Measurements from ENCODE around the gene PCOLCE2.

DNA sequence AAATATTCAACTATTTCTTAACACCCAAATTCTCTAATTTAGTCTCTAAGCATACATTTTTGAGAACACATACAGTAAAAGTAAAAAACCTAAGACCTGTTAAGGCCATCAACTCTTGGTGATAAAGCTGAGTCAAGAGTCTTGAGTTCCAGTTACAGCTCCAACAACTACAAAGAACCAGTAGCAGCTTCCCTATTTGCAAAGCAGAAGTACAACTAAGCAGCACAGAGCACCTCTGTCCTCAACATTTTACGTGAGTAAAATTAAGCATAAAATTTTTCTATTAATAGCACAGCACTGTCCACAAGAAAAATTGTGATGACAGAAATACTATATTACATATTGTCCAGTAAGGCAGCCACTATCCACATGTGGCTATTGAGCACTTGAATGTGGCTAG is 4.4 kb downstream of the PCOLCE2 start:
- no peak for TF ChIP-seq YY1 (IDR thresholded peaks at IDR 0.05; ENCODE audit: extremely low read depth, insufficient replicate concordance, low read depth, low read length)
- TF ChIP-seq POLR2AphosphoS5 (IDR thresholded peaks at IDR 0.05; ENCODE audit: low read depth, low read length), result no peak
- no peak for TF ChIP-seq POLR2A (IDR thresholded peaks at IDR 0.05; ENCODE audit: borderline replicate concordance, extremely low read depth, insufficient read depth, insufficient read length)
- TF ChIP-seq CTCF (IDR thresholded peaks at IDR 0.05 in 2 of 3, conservative IDR thresholded peaks at IDR 0.05 in 1 of 3; ENCODE audit: borderline replicate concordance in 1 of 3, insufficient read depth in 1 of 3, low read depth in 2 of 3, low read length in 2 of 3), result no peak
- TF ChIP-seq, protein P1, sequence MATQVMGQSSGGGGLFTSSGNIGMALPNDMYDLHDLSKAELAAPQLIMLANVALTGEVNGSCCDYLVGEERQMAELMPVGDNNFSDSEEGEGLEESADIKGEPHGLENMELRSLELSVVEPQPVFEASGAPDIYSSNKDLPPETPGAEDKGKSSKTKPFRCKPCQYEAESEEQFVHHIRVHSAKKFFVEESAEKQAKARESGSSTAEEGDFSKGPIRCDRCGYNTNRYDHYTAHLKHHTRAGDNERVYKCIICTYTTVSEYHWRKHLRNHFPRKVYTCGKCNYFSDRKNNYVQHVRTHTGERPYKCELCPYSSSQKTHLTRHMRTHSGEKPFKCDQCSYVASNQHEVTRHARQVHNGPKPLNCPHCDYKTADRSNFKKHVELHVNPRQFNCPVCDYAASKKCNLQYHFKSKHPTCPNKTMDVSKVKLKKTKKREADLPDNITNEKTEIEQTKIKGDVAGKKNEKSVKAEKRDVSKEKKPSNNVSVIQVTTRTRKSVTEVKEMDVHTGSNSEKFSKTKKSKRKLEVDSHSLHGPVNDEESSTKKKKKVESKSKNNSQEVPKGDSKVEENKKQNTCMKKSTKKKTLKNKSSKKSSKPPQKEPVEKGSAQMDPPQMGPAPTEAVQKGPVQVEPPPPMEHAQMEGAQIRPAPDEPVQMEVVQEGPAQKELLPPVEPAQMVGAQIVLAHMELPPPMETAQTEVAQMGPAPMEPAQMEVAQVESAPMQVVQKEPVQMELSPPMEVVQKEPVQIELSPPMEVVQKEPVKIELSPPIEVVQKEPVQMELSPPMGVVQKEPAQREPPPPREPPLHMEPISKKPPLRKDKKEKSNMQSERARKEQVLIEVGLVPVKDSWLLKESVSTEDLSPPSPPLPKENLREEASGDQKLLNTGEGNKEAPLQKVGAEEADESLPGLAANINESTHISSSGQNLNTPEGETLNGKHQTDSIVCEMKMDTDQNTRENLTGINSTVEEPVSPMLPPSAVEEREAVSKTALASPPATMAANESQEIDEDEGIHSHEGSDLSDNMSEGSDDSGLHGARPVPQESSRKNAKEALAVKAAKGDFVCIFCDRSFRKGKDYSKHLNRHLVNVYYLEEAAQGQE (IDR thresholded peaks at IDR 0.05; ENCODE audit: low read depth), result no peak
- no peak for TF ChIP-seq SP1 (IDR thresholded peaks at IDR 0.05; ENCODE audit: low read depth)
- TF ChIP-seq CEBPB (IDR thresholded peaks at IDR 0.05; ENCODE audit: low read depth), result no peak
- TF ChIP-seq ATF3 (IDR thresholded peaks at IDR 0.05), result no peak
- TF ChIP-seq SRF (IDR thresholded peaks at IDR 0.05; ENCODE audit: low read depth), result no peak

All from HCT116 (cell line).